Measurements from ENCODE around the gene ATMIN. TPM values are rescaled to one million over a fixed set of nuclear protein-coding genes. Genes with fewer than 3 reads are reported as not detected.

The ATMIN gene
- total and polyA plus RNA-seq, 2 donors (not counting 1 experiment from before 2014, with no cell fraction given): 7.5 to 31.5 TPM

DNA sequence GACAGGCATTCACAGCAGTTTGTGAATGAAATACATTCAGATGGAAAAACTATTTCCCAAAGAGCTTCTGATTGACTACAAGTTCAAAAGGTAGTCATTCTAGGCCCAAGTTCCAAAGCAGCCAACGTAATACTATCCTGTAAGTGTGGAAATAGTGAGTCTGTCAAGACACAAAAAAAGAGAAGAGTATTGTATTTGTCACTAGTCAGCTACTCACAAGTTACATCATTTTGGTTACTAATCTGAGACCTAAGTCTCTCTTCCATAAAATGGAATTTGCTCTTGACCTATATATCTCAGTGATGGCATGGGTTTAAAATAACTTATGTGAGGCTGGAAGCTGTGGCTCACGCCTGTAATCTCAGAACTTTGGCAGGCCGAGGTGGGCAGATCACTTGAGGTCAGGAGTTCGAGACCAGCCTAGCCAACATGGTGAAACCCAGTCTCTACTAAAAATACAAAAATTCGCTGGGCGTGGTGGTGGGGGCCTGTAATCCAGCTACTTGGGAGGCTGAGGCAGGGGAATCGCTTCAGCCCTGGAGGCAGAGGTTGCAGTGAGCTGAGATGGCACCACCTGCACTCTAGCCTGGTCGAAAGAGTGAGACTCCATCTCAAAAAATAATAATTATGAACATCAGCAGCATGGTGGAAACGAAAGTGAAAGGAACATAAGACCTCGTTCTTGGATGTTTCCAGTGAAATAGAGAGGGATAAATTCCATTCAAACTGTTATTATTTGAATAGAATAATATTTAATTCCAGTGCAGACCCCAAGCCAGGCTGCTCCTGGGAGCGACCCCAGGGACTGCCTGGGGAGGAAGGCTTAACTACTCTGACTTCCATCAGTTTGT, 31.8 kb upstream of the ATMIN start:
- ATAC-seq (ENCODE audit: low read depth) (no peak), DNase-seq (no peak)
- Mint-ChIP-seq H3K27me3 (no peaks in the 10 kb centered on the region), H3K9me3 (ENCODE audit: insufficient read depth) (no peaks in the 10 kb centered on the region), H3K4me1 (peaks cover 59% of the 10 kb centered on the region), H3K27ac (peak overlapping the region; percentile 32), H3K4me3 (peak overlapping the region; percentile 65)
- TF ChIP-seq, protein P1, sequence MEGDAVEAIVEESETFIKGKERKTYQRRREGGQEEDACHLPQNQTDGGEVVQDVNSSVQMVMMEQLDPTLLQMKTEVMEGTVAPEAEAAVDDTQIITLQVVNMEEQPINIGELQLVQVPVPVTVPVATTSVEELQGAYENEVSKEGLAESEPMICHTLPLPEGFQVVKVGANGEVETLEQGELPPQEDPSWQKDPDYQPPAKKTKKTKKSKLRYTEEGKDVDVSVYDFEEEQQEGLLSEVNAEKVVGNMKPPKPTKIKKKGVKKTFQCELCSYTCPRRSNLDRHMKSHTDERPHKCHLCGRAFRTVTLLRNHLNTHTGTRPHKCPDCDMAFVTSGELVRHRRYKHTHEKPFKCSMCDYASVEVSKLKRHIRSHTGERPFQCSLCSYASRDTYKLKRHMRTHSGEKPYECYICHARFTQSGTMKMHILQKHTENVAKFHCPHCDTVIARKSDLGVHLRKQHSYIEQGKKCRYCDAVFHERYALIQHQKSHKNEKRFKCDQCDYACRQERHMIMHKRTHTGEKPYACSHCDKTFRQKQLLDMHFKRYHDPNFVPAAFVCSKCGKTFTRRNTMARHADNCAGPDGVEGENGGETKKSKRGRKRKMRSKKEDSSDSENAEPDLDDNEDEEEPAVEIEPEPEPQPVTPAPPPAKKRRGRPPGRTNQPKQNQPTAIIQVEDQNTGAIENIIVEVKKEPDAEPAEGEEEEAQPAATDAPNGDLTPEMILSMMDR (IDR thresholded peaks at IDR 0.05): no peak
- no peak for TF ChIP-seq EZH2 (IDR thresholded peaks at IDR 0.05; ENCODE audit: borderline replicate concordance, insufficient read depth, low read depth, low read length, poor library complexity, severe bottlenecking)
- H2AFZ ChIP-seq (ENCODE audit: insufficient read depth, low read depth, low read length, poor library complexity, severe bottlenecking): no peak overlapping the region
- peaks cover 25 to 43% of the 10 kb centered on the region in 2 donors for H3K4me1 ChIP-seq (ENCODE audit: control insufficient read depth in 2 of 2, insufficient read depth in 2 of 2, low read length in 2 of 2)
- H3K4me2 ChIP-seq (replicated peaks; ENCODE audit: low read depth, low read length, poor library complexity, severe bottlenecking): peak overlapping the region; percentile 63
- H3K27ac ChIP-seq (ENCODE audit: low read length in 2 of 2): no peak overlapping the region
- CTCF ChIA-PET: interaction anchor here (0.7 to 9.4 kb wide), 7 partner anchors 15 to 734 kb away, joined by 4 to 99 read pairs (median 5); partner anchors contain the start of genes ATMIN and C16orf46
- H3K4me3 ChIP-seq (ENCODE audit: control extremely low read depth in 1 of 5, extremely low read depth in 1 of 5, insufficient read depth in 1 of 5, low read depth in 2 of 5, low read length in 4 of 5): peak overlapping the region in 4 of 5 experiments; percentile 3 to 48 (median 39)
- H3K27me3 ChIP-seq (replicated peaks in 1 of 4; ENCODE audit: control extremely low read depth in 1 of 4, control insufficient read depth in 3 of 4, insufficient read depth in 4 of 4, low read length in 3 of 4): no peaks in the 10 kb centered on the region
- intact Hi-C loops (cut with micrococcal nuclease): no loop called here
- no peaks in the 10 kb centered on the region for H3K36me3 ChIP-seq (replicated peaks in 1 of 2; ENCODE audit: control extremely low read depth in 1 of 2, control insufficient read depth in 1 of 2, extremely low read depth in 1 of 2, insufficient read depth in 2 of 2, low read length in 1 of 2)
- POLR2A ChIA-PET: interaction anchor here (0.6 kb wide), 1 partner anchor 737 kb away, joined by 4 read pairs; no protein-coding TSS in a partner anchor
- WGBS (ENCODE audit: insufficient coverage): 80% methylated on average over 3 of the region's 11 CpGs
- H3K79me2 ChIP-seq (ENCODE audit: control insufficient read depth, insufficient read depth, low read length): peaks cover 78% of the 10 kb centered on the region
- H4K20me1 ChIP-seq (ENCODE audit: control insufficient read depth, insufficient read depth, low read length, poor library complexity, severe bottlenecking): peaks cover 20% of the 10 kb centered on the region
- H3K9me3 ChIP-seq (ENCODE audit: control extremely low read depth in 1 of 3, control insufficient read depth in 2 of 3, insufficient read depth in 1 of 3, low read length in 2 of 3): no peaks in the 10 kb centered on the region
- H3K9ac ChIP-seq (ENCODE audit: low read length): peak overlapping the region; percentile 46

All from B cell (primary cell).